GM18870 (cell line): ENCODE data around the gene VASN.
"Not testable (repeated sequence)": the region's sequence is repeated elsewhere in the genome, so short reads cannot be mapped to it uniquely, and the experiment has no call there.

ENCODE experiments used
- ATAC-seq: cut with Tn5 transposase; IDR thresholded peaks from one replicate; pipeline ENCODE4 v1.9.1; 2021; ENCODE audit warnings: moderate library complexity; ENCODE audit not compliant: unreplicated experiment

The VASN gene

DNA sequence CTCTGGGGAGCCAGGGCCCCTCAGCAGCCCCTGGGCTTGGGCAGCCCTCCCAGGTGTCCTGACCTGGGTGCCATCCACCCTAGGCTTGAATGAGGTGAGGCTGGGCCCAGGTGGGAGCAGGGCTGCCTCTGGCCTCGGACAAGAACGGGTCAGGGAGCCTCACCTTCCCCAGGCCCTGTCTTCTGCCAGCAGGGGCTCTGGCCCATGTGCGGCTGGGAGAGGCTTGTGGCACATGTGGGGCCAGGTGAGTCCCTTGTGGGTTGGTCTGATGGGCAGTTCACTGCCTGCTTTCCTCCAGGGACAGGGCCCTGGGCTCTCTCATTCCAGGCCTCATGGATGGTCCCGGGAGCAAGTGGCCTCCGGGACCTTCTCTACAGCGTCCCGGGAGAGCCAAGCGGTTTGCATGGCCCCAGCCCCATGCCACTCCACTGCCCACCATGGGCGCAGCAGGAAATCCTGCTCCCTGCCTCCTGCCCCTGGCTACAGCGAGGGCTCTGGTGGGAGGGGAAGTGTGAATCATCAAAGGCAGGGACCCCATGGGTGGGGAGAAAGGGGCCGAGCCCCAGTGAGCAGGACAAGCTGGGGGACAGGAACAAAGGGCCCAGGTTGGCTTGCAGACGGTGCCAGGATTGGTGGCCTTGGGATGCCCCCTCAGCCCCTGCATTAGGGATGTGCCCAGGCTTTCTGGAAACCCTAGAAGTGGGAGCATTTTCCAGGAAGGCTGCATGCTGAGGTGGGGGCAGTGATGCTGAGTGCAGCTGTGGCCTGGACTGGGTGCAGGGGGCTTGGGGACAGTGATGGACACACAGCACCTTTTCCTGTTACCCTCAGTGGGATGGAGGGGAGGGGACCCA, 12.2 kb downstream of the VASN start:
- no peak for ATAC-seq

DNA sequence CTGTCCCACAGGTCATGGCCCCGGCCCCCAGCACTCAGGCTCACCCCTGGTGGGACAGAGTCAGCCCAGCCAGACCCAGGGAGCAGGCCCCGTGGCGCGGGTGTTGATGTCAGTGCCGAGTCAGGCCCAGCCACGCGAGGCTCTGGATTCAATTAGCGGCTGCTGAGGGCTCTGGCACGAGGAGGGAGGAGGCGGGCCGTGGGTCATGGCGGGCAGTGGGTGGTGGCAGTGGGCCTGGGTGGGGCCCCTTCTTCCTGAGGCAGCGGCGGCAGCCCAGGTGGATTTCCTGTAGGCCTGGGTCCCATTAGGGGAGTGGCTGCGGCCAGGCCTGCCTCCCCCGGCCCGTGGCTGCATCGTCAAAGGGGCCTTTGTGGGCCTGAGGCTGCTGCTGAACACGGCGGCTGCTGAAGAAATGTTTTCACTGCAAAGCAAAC, 12.9 kb downstream of the VASN start:
- no peak for ATAC-seq

DNA sequence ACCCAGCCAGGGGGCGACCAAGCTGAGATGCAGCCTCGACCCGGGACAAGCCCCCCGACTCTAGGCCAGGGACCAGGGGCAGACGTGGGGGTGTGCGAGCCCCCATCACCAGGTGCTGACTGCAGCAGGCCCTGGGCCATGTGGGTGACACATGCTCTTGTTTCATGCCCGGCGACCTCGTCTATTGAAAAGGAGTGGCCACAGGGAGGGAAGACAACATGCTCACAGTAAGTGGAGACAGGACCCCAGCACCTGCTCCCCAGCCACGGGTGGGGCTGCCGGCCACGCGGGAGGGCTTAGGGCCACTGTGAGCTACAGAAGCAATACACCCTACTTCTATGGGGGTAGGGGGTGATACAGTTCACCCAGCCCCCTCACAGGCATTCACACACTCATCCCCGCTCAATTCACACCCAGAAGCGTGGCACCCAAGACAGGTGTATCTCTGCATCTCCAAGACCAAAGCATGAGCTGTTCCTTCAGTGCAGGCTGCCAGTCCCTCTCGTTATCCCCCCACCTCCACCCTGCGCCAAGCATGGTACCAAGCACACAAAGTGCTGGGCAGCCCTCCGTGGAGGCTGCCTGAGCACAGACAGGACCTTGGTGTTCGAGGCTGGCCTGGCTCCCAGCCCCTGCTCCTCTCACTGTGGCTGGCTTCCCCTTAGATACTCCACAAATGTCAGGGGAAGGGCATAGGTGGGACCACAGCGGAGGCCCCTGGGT, 13.6 kb downstream of the VASN start:
- no peak for ATAC-seq

DNA sequence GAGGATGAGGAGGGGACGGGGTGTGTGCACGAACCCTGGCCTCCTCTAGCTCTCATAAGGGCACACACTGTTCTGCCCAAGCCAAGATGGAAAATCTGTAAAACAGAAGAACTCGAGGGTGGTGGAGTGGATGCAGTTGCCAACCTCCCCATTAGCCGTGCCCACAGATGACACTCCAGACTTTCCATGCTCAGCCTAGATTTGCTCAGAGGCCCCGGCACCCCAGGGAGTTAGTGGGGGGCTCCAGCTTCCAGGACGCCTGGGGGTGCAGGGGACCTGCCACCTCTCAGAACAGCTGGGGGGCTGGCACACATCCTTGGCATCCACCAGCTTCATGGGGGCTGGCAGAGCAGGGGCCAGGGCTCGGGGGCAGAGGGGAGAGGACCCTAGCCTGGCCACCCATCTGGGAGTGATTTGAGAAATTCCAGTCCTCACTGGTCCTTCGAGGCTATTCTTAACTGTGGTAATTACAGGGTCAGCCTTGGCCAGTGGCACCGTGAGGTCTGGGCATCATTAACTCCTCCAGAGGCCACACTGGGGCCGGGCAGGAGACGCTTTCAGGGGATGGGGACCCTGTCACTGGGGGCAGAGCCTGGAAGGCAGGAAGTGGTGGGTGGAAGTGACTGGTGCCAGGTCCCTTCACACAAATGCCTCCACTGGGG, 14.3 kb downstream of the VASN start:
- no peak for ATAC-seq

DNA sequence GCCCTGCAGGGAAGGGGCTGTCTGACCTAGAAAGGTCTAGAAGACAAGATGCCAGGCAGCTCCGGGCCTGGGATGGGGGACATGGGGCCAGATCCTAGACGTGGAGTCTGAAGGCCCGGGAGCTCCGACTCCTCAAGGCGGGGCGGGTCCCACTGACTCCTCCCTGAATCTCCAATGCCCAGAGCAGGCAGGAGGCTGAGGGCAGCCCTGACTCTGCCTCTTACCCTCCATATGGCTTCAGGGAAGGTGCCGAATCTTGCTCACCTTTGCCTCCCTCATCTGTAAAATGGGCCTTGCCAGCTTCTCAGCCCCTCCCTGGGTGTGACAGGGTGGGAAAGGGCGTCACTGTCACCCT, 14.8 kb downstream of the VASN start:
- ATAC-seq = no peak

DNA sequence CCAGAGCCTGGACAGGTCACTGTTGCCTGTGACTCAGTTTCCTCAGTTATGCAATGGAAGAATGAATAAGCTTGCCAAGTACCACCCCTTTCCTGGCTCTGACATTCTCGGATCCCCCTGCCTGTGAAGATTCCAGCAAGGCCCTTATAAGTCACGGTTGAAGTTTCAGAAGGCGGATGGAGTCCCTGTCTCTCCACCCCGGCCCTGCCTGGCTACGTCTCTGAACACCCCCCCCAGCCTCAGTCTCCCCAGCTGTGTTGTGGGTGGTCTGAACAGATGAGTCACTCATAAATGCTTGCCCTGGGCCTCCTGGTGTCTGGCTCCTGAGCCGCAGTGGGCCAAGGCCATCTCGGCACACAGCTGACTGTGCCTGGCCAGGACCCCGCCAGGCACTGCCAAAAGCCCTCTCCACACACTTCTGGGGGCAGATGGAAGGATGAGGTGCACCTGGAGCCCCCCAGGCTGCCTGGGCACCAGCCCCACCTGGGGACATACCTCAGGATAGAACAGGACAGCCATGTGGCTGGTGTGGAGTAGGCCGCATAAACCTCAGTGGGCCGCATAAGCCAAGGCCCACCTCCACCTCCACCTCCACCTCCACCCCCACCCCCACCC, 15.4 kb downstream of the VASN start:
- ATAC-seq = no peak

DNA sequence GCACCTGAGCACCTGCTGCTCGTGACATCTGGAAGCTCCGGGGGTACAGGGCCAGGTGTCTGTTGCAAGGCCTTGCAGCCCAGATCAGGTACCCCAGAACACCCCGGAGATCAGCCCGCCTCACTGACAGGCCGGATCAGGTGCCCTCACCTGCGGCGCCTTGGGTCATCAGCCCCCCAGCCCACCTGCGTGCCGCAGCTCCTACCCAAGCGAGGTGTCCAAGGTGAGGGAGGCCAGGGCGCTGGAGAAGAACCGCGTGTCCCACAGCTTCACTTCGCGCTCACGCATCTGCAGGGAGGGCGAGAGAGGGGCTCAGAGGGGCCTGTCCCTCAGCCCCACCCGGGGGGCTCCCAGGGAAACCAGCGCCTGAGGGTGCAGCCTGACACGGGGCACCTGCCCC, 16.1 kb downstream of the VASN start:
- ATAC-seq = no peak

DNA sequence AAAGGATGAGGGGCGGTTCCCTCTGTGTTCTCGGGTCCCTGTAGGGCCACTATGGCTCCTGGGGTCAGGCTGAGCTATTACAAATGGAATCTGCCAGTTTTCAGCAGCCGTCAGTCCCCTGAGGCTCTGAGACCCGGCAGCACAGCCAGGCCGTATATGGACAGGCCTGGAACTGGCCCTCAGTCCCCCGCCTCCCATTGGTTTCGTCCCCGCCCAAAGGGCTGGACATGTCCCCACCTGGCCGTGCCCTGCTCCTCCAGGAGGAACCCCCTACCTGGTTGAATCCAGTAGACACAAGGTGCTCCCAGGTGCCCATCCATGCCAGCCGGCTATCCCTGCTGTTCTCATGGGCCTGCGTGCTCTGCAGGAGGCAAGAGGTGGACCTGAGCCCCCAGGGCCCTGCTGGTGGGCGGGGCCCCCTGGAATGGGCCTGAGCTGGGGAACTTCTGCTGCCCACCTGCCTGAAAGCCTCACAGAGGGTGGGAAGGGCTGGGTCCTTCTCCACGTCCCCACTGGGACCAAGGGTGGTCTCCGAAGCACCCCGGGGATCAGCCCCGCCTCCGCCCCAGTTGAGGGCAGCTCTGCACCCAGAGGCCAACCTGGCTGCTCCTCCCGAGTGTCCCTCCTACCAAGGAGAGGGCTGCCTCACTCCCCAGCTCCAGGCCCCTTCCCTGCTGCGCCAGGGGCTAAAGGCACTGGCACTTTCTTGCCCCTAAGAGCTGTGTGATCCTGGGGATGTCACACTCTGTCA, 16.8 kb downstream of the VASN start:
- ATAC-seq = no peak

DNA sequence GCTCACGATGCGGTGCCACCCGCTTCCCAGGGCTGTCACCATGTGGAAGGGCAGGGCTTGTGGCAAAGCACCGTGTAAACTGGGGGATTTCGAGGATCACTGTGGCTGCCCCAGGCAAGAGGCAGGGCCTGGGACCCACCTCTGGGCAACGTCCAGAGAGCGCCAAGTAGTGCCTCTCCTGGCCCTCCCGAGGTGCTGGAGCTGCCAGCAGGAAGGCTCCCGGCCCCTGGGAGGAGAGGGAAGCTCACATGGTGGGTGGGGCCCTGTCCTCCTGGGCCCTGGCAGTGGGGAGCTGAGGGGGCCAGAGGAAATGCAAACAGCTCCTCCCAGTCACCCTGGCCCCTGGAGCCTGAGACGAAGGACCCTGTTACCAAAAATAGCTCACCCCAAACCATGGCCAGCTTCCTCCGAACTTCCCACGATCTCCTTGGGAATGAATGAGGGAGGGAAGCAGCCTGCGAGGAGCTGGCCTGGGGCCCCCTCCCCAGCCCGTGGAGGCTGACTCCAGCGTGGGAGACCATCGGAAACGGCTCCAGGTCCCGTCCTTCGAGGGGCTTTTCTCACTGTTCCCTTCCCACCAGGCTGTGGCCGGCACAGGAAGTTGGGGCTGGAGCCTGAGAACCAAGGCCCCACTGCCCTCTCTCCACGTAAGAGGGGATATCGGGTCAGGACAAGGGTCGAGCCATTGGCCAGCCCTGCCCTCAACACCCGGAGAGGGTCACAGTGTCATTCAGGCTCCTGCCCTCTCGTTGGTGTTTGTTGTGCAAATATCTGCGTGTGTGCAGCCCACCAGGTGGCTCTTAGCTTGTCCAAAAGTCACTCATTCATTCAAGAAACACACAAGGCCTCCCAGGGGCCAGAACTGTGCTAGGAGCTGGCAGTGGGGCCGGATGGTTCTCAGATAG, 17.7 kb downstream of the VASN start:
- ATAC-seq = no peak

DNA sequence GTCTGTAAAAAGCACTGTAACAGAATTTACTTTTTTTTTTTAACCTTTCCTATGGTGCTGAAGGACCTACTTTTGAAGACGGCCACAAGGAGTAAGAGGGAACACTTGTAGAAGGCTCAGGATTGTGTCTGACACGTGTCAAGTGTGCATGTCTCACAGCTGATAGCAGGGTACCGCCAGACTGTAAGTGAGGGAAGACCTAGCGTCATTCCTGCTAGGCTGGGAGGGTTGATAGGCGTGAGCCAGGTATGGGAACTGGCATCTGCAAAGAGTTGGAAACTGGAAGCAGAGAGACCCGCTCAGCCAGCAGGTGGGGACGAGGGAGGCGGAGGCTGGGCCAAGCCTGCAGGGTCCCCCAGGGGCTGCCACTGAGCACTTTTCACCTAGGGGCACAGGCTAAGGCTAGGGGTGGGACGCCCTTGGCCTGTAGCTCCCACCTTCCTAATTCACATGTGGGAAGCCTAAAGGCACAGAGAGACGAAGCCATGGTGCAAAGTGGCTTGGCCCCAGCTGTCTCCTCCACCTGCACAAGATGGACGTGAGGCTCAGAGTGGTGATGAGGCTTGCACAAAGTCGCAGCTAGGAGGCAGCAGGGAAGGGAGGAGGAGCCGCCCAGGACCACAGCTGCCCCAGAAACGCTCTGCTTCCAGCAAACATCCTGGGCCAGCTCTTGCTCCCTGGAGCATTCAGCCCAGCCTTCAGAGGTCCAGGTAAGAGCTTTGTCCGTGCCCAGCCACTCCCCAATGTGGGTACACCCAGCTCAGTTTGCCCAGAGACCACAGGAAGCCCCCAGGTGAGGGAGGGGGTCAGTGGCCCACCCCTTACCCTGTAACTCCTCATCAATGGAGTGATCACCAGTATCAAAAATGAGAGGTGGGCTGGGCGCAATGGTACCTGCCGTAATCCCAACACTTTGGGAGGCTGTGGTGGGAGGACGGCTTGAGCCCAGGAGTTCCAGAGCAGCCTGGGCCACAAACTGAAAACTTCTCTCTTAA, 18.9 kb downstream of the VASN start:
- no peak for ATAC-seq

DNA sequence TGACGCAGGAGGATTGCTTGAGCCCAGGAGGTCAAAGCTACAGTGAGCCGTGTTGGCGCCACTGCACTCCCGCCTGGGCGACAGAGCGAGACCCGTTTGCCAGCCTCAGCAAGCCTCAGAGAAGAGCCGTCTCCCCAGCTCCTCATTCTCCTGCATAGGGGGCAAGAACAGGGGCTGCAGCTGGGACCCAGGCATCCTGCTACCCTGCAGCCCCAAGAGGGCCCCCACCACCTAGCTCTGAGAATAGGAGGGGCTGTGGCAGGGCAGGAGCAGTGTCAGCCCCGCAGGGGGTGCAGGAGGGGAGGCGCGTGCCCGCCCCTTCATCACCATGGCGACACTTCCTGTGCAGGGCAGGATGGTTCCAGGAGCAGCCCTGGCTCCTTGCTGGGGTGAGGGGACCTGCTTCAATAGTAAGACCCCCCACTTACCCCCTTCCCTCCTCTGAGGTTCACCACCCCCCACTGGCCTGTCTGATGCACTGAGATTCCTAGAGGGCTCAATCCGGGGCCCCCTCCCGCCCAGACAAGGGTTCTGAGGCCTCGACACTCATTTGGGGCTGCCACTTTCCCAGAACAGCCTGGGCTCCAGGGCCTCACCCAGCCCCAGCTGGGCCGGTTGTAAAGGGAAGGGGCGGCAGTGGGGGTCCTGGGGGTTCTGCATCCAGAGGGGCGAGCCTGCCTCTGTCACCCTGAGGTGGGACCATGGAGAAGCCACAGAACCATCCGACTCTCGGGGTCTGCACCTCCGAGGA, 20.2 kb downstream of the VASN start:
- no peak for ATAC-seq

DNA sequence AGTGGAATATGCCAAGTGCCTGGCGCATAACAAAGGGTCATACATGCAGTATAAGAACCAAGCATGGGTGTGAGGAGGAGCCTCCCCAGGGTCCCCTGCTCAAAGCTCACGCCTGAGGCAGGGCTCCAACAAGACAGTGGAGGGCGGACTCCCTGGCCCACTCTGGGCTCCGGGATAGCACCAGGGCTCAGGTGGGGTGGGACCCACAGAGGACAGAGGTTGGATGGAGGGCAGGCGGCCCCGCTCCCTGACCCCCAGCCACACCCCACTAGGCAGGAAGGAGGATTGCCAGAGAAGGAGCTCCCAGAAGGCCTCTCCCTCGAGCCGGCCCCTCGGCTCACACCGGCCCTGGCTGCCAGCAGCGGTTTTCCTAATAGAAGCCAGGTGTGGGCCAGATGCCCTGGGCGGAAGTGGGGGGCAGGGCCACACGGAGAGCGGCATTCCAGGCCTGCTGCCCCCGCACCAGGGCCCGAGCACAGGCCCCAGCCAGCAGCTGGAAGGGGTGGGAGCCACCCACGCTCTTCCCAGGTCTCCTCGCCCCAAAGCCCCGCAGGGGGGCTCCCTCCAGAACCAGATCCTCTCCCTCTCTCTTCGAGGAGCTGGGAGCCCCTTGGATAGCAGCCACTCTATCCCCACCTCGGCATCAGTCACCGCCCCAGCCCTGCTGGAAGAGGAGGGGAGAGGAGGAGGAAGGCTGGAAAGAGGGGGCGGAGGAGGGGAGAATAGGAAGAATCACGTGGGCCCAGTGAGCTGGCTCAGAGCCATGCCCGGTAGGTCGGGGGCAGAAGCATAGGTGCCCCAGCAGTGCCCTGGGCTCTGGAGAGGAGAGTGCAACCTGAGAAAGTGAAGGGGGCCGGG, 21.0 kb downstream of the VASN start:
- no peak for ATAC-seq

DNA sequence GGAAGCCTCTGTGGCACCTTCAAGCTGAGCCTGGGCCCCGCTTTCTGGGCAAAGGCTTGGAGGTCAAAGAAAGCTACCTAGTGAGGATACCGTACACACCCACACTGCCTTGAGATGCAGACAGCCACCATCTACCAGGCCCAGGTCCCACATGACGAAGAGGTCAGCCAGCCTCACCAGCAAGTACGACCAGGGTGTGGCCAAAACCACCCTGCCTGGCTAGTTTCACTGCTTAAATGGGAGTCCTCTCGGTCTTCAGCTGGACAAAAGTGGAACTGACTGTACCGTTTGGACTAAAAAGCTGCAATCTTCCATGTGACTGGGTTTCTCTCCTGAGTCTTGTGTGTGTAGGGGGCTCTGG, 21.6 kb downstream of the VASN start:
- ATAC-seq = no peak

DNA sequence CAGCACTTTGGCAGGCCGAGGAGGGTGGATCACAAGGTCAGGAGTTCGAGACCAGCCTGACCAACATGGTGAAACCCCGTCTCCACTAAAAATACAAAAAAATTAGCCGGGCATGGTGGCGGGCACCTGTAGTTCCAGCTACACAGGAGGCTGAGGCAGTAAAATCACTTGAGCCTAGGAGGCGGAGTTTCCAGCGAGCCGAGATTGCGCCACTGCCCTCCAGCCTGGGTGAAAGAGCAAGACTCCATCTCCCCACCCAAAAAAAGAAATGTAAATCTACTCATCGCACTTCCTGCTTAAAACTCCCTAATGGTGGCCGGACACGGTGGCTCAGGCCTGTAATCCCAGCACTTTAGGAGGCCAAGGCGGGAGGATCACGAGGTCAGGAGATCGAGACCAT, 22.2 kb downstream of the VASN start:
- not testable (repeated sequence) for ATAC-seq

DNA sequence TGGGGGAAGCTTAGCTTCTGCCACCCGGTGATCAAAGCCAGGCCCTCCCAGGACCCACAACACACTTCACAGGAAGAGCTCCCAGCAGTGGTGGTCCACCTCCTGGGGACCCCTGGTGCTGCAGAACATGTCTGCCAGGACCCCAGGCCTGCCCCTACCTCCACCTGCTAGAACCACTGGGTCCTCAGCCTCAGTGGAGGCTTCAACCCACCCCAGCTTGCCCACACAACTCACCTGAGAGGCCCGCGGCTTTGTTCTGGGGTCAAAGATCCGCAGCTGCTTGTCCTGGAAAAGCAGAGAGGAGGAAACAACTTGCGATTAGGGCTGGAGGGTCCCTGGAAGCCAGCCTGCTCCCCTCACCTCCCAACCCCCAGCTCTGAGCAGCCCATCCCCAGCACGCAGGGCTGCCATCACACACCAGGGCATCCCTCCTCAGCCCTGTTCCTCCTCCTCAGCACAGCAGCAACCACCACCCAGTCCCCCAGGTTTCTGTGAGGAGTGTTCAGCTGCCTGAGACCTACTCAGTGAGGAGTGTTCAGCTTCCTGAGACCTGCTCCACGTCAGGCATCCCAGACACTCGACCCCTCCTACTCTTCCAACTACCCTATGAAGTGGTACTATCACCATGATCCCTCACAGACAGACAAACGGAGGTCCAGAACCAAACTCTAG, 23.5 kb downstream of the VASN start:
- ATAC-seq = no peak

DNA sequence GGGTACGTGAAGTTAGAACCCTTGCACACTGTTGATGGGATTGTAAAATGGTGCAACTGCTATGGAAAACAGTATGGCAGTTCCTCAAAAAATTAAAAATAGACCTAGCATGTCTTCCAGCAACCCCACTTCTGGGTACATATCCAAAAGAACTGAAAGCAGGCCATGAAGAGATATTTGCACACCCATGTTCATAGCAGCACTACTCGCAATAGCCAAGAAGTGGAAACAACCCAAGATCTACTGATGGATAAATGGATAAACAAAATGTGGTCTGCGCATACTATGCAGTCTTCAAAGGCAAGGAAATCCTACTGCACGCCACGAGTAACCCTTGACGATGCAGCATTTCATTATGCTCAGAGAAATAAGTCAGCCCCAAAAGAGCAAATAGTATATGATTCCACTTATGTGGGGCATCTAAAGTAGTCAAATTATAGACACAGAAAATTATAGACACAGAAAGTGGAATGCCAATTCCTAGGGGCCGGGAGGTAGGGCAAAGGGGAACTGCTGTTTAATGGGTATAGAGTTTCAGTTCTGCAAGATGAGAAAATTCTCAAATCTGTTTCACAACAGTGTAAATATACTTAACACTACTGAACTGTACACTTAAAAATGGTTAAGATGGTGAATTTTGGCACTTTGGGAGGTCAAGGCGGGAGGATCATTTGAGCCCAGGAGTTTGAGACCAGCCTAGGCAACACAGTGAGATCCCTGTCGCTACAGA, 27.5 kb downstream of the VASN start:
- no peak for ATAC-seq
